Measurements from ENCODE around the gene SELL.
"Not testable (repeated sequence)": the region's sequence is repeated elsewhere in the genome, so short reads cannot be mapped to it uniquely, and the experiment has no call there.

The SELL gene

GRCh38 chr1:169683661-169684060, 27.8 kb downstream of the SELL start:
- DNase-seq (ENCODE audit: low read depth) = no peak

GRCh38 chr1:169683168-169683567, 28.3 kb downstream of the SELL start:
- H3K4me3 ChIP-seq (ENCODE audit: low read depth, low read length) = not testable (repeated sequence)

More at GRCh38 chr1:169683661-169684060, 27.8 kb downstream of the SELL start:
- H3K4me3 ChIP-seq (ENCODE audit: low read depth, low read length) = no peak overlapping the region
- TF ChIP-seq CTCF (IDR thresholded peaks at IDR 0.05; ENCODE audit: low read depth, low read length) (no peak), POLR2A (IDR thresholded peaks at IDR 0.05; ENCODE audit: extremely low read depth, insufficient read length) (no peak)

GRCh38 chr1:169682071-169682470, 29.3 kb downstream of the SELL start:
- H3K4me3 ChIP-seq (ENCODE audit: low read depth, low read length) = no peak overlapping the region
- DNase-seq (ENCODE audit: low read depth) = no peak
- TF ChIP-seq CTCF (IDR thresholded peaks at IDR 0.05; ENCODE audit: low read depth, low read length) (no peak), POLR2A (IDR thresholded peaks at IDR 0.05; ENCODE audit: extremely low read depth, insufficient read length) (no peak), MAX (IDR thresholded peaks at IDR 0.05; ENCODE audit: low read depth, low read length) (no peak), MYC (IDR thresholded peaks at IDR 0.05; ENCODE audit: low read depth, low read length) (no peak)

More at GRCh38 chr1:169683168-169683567, 28.3 kb downstream of the SELL start:
- not testable (repeated sequence) for DNase-seq (ENCODE audit: low read depth)

- TF ChIP-seq MAX (IDR thresholded peaks at IDR 0.05; ENCODE audit: low read depth, low read length) (no peak), POLR2A (IDR thresholded peaks at IDR 0.05; ENCODE audit: extremely low read depth, insufficient read length) (no peak), CTCF (IDR thresholded peaks at IDR 0.05; ENCODE audit: low read depth, low read length) (no peak), MYC (IDR thresholded peaks at IDR 0.05; ENCODE audit: low read depth, low read length) (no peak)
- no peak for DNase-seq (ENCODE audit: low read depth)
- no peak overlapping the region for H3K4me3 ChIP-seq (ENCODE audit: low read depth, low read length)
Observed at GRCh38 chr1:169681140-169681539, 30.3 kb downstream of the SELL start.

GRCh38 chr1:169680377-169681019, 30.9 kb downstream of the SELL start:
- no peak overlapping the region for H3K4me3 ChIP-seq (ENCODE audit: low read depth, low read length)
- DNase-seq (ENCODE audit: low read depth) = no peak
- TF ChIP-seq MYC (IDR thresholded peaks at IDR 0.05; ENCODE audit: low read depth, low read length) = no peak
- TF ChIP-seq MAX (IDR thresholded peaks at IDR 0.05; ENCODE audit: low read depth, low read length) = no peak
- TF ChIP-seq CTCF (IDR thresholded peaks at IDR 0.05; ENCODE audit: low read depth, low read length) = no peak
- TF ChIP-seq POLR2A (IDR thresholded peaks at IDR 0.05; ENCODE audit: extremely low read depth, insufficient read length) = no peak

- H3K4me3 ChIP-seq (ENCODE audit: low read depth, low read length) = no peak overlapping the region
Observed at GRCh38 chr1:169679692-169680091, 31.7 kb downstream of the SELL start.

More at GRCh38 chr1:169679692-169680091, 31.7 kb downstream of the SELL start:
- TF ChIP-seq MYC (IDR thresholded peaks at IDR 0.05; ENCODE audit: low read depth, low read length) (no peak), CTCF (IDR thresholded peaks at IDR 0.05; ENCODE audit: low read depth, low read length) (no peak), POLR2A (IDR thresholded peaks at IDR 0.05; ENCODE audit: extremely low read depth, insufficient read length) (no peak), MAX (IDR thresholded peaks at IDR 0.05; ENCODE audit: low read depth, low read length) (no peak)
- no peak for DNase-seq (ENCODE audit: low read depth)
